NCI-H2196 treated with DMSO at 0.1 percent for 48 hours (cell line): ENCODE data around the gene FBXW11.

Experiments used
- DNase-seq: peaks from one replicate; lab custom pipeline; 2025; ENCODE audit not compliant: unreplicated experiment; lab: John Stamatoyannopoulos, UW

The FBXW11 gene

GRCh38 chr5:171846323-171846722 is 160.1 kb downstream of the FBXW11 start:
- DNase-seq = no peak

- peak; percentile 57 for DNase-seq
Measured at GRCh38 chr5:171845857-171846256, 160.6 kb downstream of the FBXW11 start.

- DNase-seq = no peak
Measured at GRCh38 chr5:171845040-171845630, 161.3 kb downstream of the FBXW11 start.

- DNase-seq = no peak
Measured at GRCh38 chr5:171842777-171843328, 163.6 kb downstream of the FBXW11 start.

GRCh38 chr5:171841984-171842776 is 164.3 kb downstream of the FBXW11 start:
- DNase-seq = no peak

- DNase-seq = peak; percentile 14
Measured at GRCh38 chr5:171840711-171841522, 165.5 kb downstream of the FBXW11 start.

GRCh38 chr5:171840066-171840465 is 166.4 kb downstream of the FBXW11 start:
- no peak for DNase-seq

- no peak for DNase-seq
Measured at GRCh38 chr5:171839112-171839511, 167.3 kb downstream of the FBXW11 start.

GRCh38 chr5:171838066-171838465 is 168.4 kb downstream of the FBXW11 start:
- no peak for DNase-seq

GRCh38 chr5:171837522-171837921 is 168.9 kb downstream of the FBXW11 start:
- no peak for DNase-seq

- DNase-seq = peak; percentile 57
Measured at GRCh38 chr5:171835066-171835465, 171.4 kb downstream of the FBXW11 start.

GRCh38 chr5:171834461-171834860 is 172.0 kb downstream of the FBXW11 start:
- no peak for DNase-seq

- DNase-seq = no peak
Measured at GRCh38 chr5:171832775-171833174, 173.7 kb downstream of the FBXW11 start.

- DNase-seq = no peak
Measured at GRCh38 chr5:171830686-171831085, 175.8 kb downstream of the FBXW11 start.

- no peak for DNase-seq
Measured at GRCh38 chr5:171827162-171827561, 179.3 kb downstream of the FBXW11 start.

GRCh38 chr5:171826132-171826531 is 180.3 kb downstream of the FBXW11 start:
- DNase-seq = no peak

- no peak for DNase-seq
Measured at GRCh38 chr5:171825051-171825450, 181.4 kb downstream of the FBXW11 start.

GRCh38 chr5:171823269-171823668 is 183.2 kb downstream of the FBXW11 start:
- no peak for DNase-seq

- DNase-seq = no peak
Measured at GRCh38 chr5:171821286-171821685, 185.2 kb downstream of the FBXW11 start.

GRCh38 chr5:171820561-171820960 is 185.9 kb downstream of the FBXW11 start:
- no peak for DNase-seq

GRCh38 chr5:171816666-171817065 is 189.8 kb downstream of the FBXW11 start:
- DNase-seq = no peak
